Stimulated activated naive B cell treated with anti-CD40 and anti-IgM and Interleukin-4, amounts not matched to agents 10 μg/mL and 1 μg/mL and 100 μg/mL, for 72 hours (primary cell): ENCODE results near the gene TULP1.
A peak's percentile ranks its signal among the peaks of the same experiment; 100 is the strongest.

Source experiments
- ATAC-seq, 2 donors: fragments of 150-1000 bp; cut with Tn5 transposase; replicated peaks; 2 replicates each; pipeline ENCODE4 v1.10.0; 2021; ENCODE audit warnings: moderate library complexity in 1 of 2
- DNase-seq: peaks from one replicate; pipeline ENCODE4 v3.0.0; 2021
- H3K27ac Mint-ChIP-seq: one replicate; pipeline ENCODE4 v1.8.0; 2022; ENCODE audit warnings: mild to moderate bottlenecking, mixed read lengths
- H3K27me3 Mint-ChIP-seq, 2 donors: one replicate each; pipeline ENCODE4 v1.8.0; 2022; ENCODE audit warnings: mixed read lengths in 2 of 2
- H3K36me3 Mint-ChIP-seq, 2 donors: one replicate each; pipeline ENCODE4 v1.8.0; 2022; ENCODE audit warnings: mixed read lengths in 2 of 2, mild to moderate bottlenecking in 1 of 2
- H3K4me1 Mint-ChIP-seq, 2 donors: one replicate each; pipeline ENCODE4 v1.8.0; 2022; ENCODE audit warnings: mixed read lengths in 2 of 2, mild to moderate bottlenecking in 1 of 2
- H3K4me3 Mint-ChIP-seq, 2 donors: one replicate each; pipeline ENCODE4 v1.8.0; 2022; ENCODE audit warnings: mild to moderate bottlenecking in 2 of 2, mixed read lengths in 2 of 2, moderate library complexity in 1 of 2
- H3K9me3 Mint-ChIP-seq, 2 donors: one replicate each; pipeline ENCODE4 v1.8.0; 2022; ENCODE audit warnings: mixed read lengths in 2 of 2, mild to moderate bottlenecking in 1 of 2

Gene TULP1

GRCh38 chr6:35489066-35489465 is 23.6 kb downstream of the TULP1 start:
- DNase-seq (no peak), ATAC-seq (no peak)
- Mint-ChIP-seq H3K4me1 (peaks cover 15 to 22% of the 10 kb centered on the region in 2 donors), H3K36me3 (no peaks in the 10 kb centered on the region), H3K27me3 (peaks cover 17 to 30% of the 10 kb centered on the region in 2 donors), H3K4me3 (no peak overlapping the region), H3K27ac (no peak overlapping the region), H3K9me3 (no peaks in the 10 kb centered on the region)

- H3K27ac Mint-ChIP-seq: no peak overlapping the region
- DNase-seq: no peak
- H3K4me1 Mint-ChIP-seq: peaks cover 11 to 17% of the 10 kb centered on the region in 2 donors
- no peaks in the 10 kb centered on the region for H3K36me3 Mint-ChIP-seq
- peaks cover 17 to 30% of the 10 kb centered on the region in 2 donors for H3K27me3 Mint-ChIP-seq
- H3K9me3 Mint-ChIP-seq: no peaks in the 10 kb centered on the region
- ATAC-seq: no peak
- H3K4me3 Mint-ChIP-seq: no peak overlapping the region
These were observed 24.2 kb downstream of the TULP1 start for GRCh38 chr6:35488517-35488862.

- H3K27me3 Mint-ChIP-seq: peaks cover 16 to 24% of the 10 kb centered on the region in 2 donors
- ATAC-seq (peak; percentile 23 to 47), DNase-seq (no peak)
- no peaks in the 10 kb centered on the region for H3K36me3 Mint-ChIP-seq
- H3K9me3 Mint-ChIP-seq: no peaks in the 10 kb centered on the region
- no peak overlapping the region for H3K4me3 Mint-ChIP-seq
- peaks cover 8 to 11% of the 10 kb centered on the region in 2 donors for H3K4me1 Mint-ChIP-seq
- H3K27ac Mint-ChIP-seq: no peak overlapping the region
These were observed 24.8 kb downstream of the TULP1 start for GRCh38 chr6:35487658-35488516.

- DNase-seq (no peak), ATAC-seq (no peak)
- H3K9me3 Mint-ChIP-seq: no peaks in the 10 kb centered on the region
- no peak overlapping the region for H3K4me3 Mint-ChIP-seq
- peaks cover 5 to 7% of the 10 kb centered on the region in 2 donors for H3K4me1 Mint-ChIP-seq
- peak overlapping the region; percentile 25 for H3K27ac Mint-ChIP-seq
- peaks cover 10 to 11% of the 10 kb centered on the region in 2 donors for H3K27me3 Mint-ChIP-seq
- H3K36me3 Mint-ChIP-seq: no peaks in the 10 kb centered on the region
These were observed 26.4 kb downstream of the TULP1 start for GRCh38 chr6:35486005-35486925.

- DNase-seq (no peak), ATAC-seq (no peak)
- Mint-ChIP-seq H3K27me3 (peaks cover 2 to 3% of the 10 kb centered on the region in 2 donors), H3K4me1 (peaks cover 5 to 7% of the 10 kb centered on the region in 2 donors), H3K36me3 (no peaks in the 10 kb centered on the region), H3K27ac (peak overlapping the region; percentile 25), H3K9me3 (no peaks in the 10 kb centered on the region), H3K4me3 (no peak overlapping the region)
These were observed 27.3 kb downstream of the TULP1 start for GRCh38 chr6:35485402-35485877.

GRCh38 chr6:35484921-35485392 is 27.7 kb downstream of the TULP1 start:
- no peaks in the 10 kb centered on the region for H3K36me3 Mint-ChIP-seq

GRCh38 chr6:35483893-35484645 is 28.6 kb downstream of the TULP1 start:
- no peak for ATAC-seq
- no peak overlapping the region for H3K4me3 Mint-ChIP-seq

More at GRCh38 chr6:35484921-35485392, 27.7 kb downstream of the TULP1 start:
- Mint-ChIP-seq H3K27ac (no peak overlapping the region), H3K9me3 (no peaks in the 10 kb centered on the region), H3K4me3 (no peak overlapping the region), H3K4me1 (peaks cover 5 to 7% of the 10 kb centered on the region in 2 donors), H3K27me3 (no peaks in the 10 kb centered on the region)
- ATAC-seq (no peak), DNase-seq (no peak)

GRCh38 chr6:35483490-35483889 is 29.2 kb downstream of the TULP1 start:
- no peak for DNase-seq
- no peak for ATAC-seq
- Mint-ChIP-seq H3K9me3 (no peaks in the 10 kb centered on the region), H3K27me3 (no peaks in the 10 kb centered on the region), H3K4me3 (no peak overlapping the region), H3K36me3 (no peaks in the 10 kb centered on the region), H3K4me1 (peaks cover 5 to 7% of the 10 kb centered on the region in 2 donors), H3K27ac (no peak overlapping the region)

More at GRCh38 chr6:35483893-35484645, 28.6 kb downstream of the TULP1 start:
- no peaks in the 10 kb centered on the region for H3K27me3 Mint-ChIP-seq
- H3K9me3 Mint-ChIP-seq: no peaks in the 10 kb centered on the region
- H3K27ac Mint-ChIP-seq: no peak overlapping the region
- no peaks in the 10 kb centered on the region for H3K36me3 Mint-ChIP-seq
- DNase-seq: no peak
- peaks cover 5 to 7% of the 10 kb centered on the region in 2 donors for H3K4me1 Mint-ChIP-seq

GRCh38 chr6:35483062-35483461 is 29.6 kb downstream of the TULP1 start:
- Mint-ChIP-seq H3K4me3 (no peak overlapping the region), H3K9me3 (no peaks in the 10 kb centered on the region), H3K4me1 (peaks cover 2 to 3% of the 10 kb centered on the region in 2 donors), H3K27ac (no peak overlapping the region), H3K27me3 (no peaks in the 10 kb centered on the region), H3K36me3 (no peaks in the 10 kb centered on the region)
- DNase-seq (no peak), ATAC-seq (no peak)

- ATAC-seq (no peak), DNase-seq (no peak)
- no peak overlapping the region for H3K4me3 Mint-ChIP-seq
- no peaks in the 10 kb centered on the region for H3K4me1 Mint-ChIP-seq
- H3K27ac Mint-ChIP-seq: no peak overlapping the region
- H3K36me3 Mint-ChIP-seq: no peaks in the 10 kb centered on the region
- no peaks in the 10 kb centered on the region for H3K27me3 Mint-ChIP-seq
- H3K9me3 Mint-ChIP-seq: no peaks in the 10 kb centered on the region
These were observed 31.5 kb downstream of the TULP1 start for GRCh38 chr6:35481226-35481625.

- no peak overlapping the region for H3K4me3 Mint-ChIP-seq
- no peaks in the 10 kb centered on the region for H3K36me3 Mint-ChIP-seq
- H3K27ac Mint-ChIP-seq: no peak overlapping the region
- H3K4me1 Mint-ChIP-seq: peaks cover 5 to 8% of the 10 kb centered on the region in 2 donors
- H3K9me3 Mint-ChIP-seq: no peaks in the 10 kb centered on the region
- H3K27me3 Mint-ChIP-seq: no peaks in the 10 kb centered on the region
- DNase-seq: no peak
- ATAC-seq: no peak
These were observed 32.5 kb downstream of the TULP1 start for GRCh38 chr6:35480176-35480575.

GRCh38 chr6:35478259-35478658 is 34.4 kb downstream of the TULP1 start:
- no peak for DNase-seq
- peaks cover 6 to 16% of the 10 kb centered on the region in 2 donors for H3K4me1 Mint-ChIP-seq
- H3K27me3 Mint-ChIP-seq: no peaks in the 10 kb centered on the region
- no peak overlapping the region for H3K4me3 Mint-ChIP-seq
- peaks cover under 1 to 5% of the 10 kb centered on the region in 2 donors for H3K36me3 Mint-ChIP-seq
- H3K9me3 Mint-ChIP-seq: no peaks in the 10 kb centered on the region
- no peak overlapping the region for H3K27ac Mint-ChIP-seq
- no peak for ATAC-seq

- Mint-ChIP-seq H3K27me3 (no peaks in the 10 kb centered on the region), H3K4me3 (no peak overlapping the region), H3K4me1 (peaks cover 9 to 19% of the 10 kb centered on the region in 2 donors), H3K36me3 (peaks cover 5 to 9% of the 10 kb centered on the region in 2 donors), H3K27ac (no peak overlapping the region), H3K9me3 (no peaks in the 10 kb centered on the region)
- ATAC-seq (no peak), DNase-seq (no peak)
These were observed 35.0 kb downstream of the TULP1 start for GRCh38 chr6:35477551-35478179.
